Common myeloid progenitor, CD34-positive (primary cell): Measurements from ENCODE around the gene KRT80.

Experiments used
- CTCF ChIA-PET: fragments of 350-600 bp; sonication (Branson Sonifier 250); formaldehyde crosslinking; loops from one replicate; lab custom pipeline; 2021; ENCODE audit warnings: antibody characterized with exemption; lab: Charles Lee
- POLR2A ChIA-PET: fragments of 350-600 bp; sonication (Branson Sonifier 250); formaldehyde crosslinking; loops from one replicate; lab custom pipeline; 2021; ENCODE audit warnings: antibody characterized with exemption; lab: Charles Lee
- DNase-seq, 3 donors: peaks; one replicate each; pipeline versions ENCODE4 v3.0.0 to v3.0.0-alpha.2; 2013
- H3K27ac ChIP-seq, 2 experiments: 1 replicate in 1 of 2; 2 replicates in 1 of 2; pipeline ENCODE4 v1.7.0; 2013; ENCODE audit warnings: inconsistent platforms in 2 of 2, low read length in 2 of 2, mild to moderate bottlenecking in 2 of 2, low read depth in 1 of 2, moderate library complexity in 1 of 2; ENCODE audit not compliant: severe bottlenecking in 2 of 2, insufficient read depth in 1 of 2, poor library complexity in 1 of 2
- H3K27me3 ChIP-seq, 5 experiments: replicated peaks in 2 of 5; 1 replicate in 3 of 5; 2 replicates in 2 of 5; pipeline versions ENCODE4 v1.6.1 to v1.7.0; 2013; ENCODE audit warnings: low read length in 4 of 5, mild to moderate bottlenecking in 2 of 5, moderate library complexity in 2 of 5, inconsistent platforms in 1 of 5; ENCODE audit not compliant: insufficient read depth in 5 of 5, control insufficient read depth in 4 of 5
- H3K36me3 ChIP-seq, 4 experiments: 1 replicate in 2 of 4; 2 replicates in 2 of 4; pipeline versions ENCODE4 v1.6.1 to v1.7.0; 2013; ENCODE audit warnings: low read length in 3 of 4, control low read depth in 1 of 4, mild to moderate bottlenecking in 1 of 4; ENCODE audit not compliant: control insufficient read depth in 4 of 4, insufficient read depth in 4 of 4
- H3K4me1 ChIP-seq, 4 experiments: 1 replicate in 3 of 4; 2 replicates in 1 of 4; pipeline versions ENCODE4 v1.6.1 to v1.7.1; 2013; ENCODE audit warnings: low read length in 3 of 4, mild to moderate bottlenecking in 3 of 4, control low read depth in 1 of 4, inconsistent platforms in 1 of 4, moderate library complexity in 1 of 4; ENCODE audit not compliant: control insufficient read depth in 4 of 4, insufficient read depth in 4 of 4; ENCODE audit errors: control extremely low read depth in 1 of 4
- H3K4me3 ChIP-seq, 7 experiments: 1 replicate in 4 of 7; 2 replicates in 3 of 7; pipeline versions ENCODE4 v1.5.1 to v1.7.0; 2013; ENCODE audit warnings: mild to moderate bottlenecking in 7 of 7, low read length in 6 of 7, moderate library complexity in 6 of 7, inconsistent platforms in 2 of 7, low read depth in 2 of 7, control low read depth in 1 of 7; ENCODE audit not compliant: insufficient read depth in 4 of 7, control insufficient read depth in 1 of 7; ENCODE audit errors: extremely low read depth in 1 of 7
- H3K9me3 ChIP-seq, 5 experiments: 1 replicate in 4 of 5; 2 replicates in 1 of 5; pipeline versions ENCODE4 v1.6.1 to v1.7.1; 2013; ENCODE audit warnings: low read length in 4 of 5, mild to moderate bottlenecking in 2 of 5, inconsistent platforms in 1 of 5, low read depth in 1 of 5, moderate library complexity in 1 of 5; ENCODE audit not compliant: control insufficient read depth in 4 of 5, insufficient read depth in 2 of 5; ENCODE audit errors: control extremely low read depth in 1 of 5
- WGBS: methylation state at CpG from one replicate; pipeline ENCODE4 v1.1.5; 2013; ENCODE audit not compliant: insufficient coverage; 5-methylcytosine and 5-hydroxymethylcytosine counted together

KRT80 gene

GRCh38 chr12:52193991-52194390 is 2.2 kb upstream of the KRT80 start:
- H3K27ac ChIP-seq, result no peak overlapping the region
- H3K4me3 ChIP-seq, result peak overlapping the region in 1 of 7 experiments; percentile 7
- H3K36me3 ChIP-seq, result no peaks in the 10 kb centered on the region
- H3K27me3 ChIP-seq, result peaks cover 0 to 3% (median 0%) of the 10 kb centered on the region in 5 experiments
- peaks cover 4 to 52% (median 51%) of the 10 kb centered on the region in 4 experiments for H3K4me1 ChIP-seq
- 3% methylated on average over 5 of the region's 6 CpGs for WGBS
- DNase-seq, result peak in 2 of 3 donors; percentile 71
- ChIA-PET CTCF (interaction anchor here (0.9 to 1.4 kb wide), 5 partner anchors 8 to 44 kb away, joined by 3 read pairs; no protein-coding TSS in a partner anchor), POLR2A (no interaction called here)
- H3K9me3 ChIP-seq, result no peaks in the 10 kb centered on the region

DNA sequence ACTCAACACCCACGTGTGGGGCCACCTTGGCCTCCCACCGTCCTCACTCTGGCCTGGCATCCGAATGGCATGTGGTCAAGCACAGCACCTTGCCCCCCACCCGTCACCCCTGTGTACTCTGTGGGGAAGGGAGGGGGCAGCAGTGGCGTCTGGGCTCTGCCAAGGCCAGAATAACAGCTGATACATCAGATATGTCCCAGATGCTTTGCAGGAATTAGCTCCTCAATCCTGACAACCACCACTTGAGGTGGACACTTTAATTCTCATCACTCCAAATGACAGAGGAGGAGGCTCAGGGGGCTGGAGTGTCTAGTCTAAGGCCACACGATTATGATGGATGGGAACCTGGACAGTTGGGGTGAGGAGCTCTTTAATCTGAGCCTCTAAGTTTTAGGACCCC is 1.7 kb upstream of the KRT80 start:
- H3K4me1 ChIP-seq, result peaks cover 4 to 47% (median 46%) of the 10 kb centered on the region in 4 experiments
- H3K27ac ChIP-seq, result no peak overlapping the region

DNA sequence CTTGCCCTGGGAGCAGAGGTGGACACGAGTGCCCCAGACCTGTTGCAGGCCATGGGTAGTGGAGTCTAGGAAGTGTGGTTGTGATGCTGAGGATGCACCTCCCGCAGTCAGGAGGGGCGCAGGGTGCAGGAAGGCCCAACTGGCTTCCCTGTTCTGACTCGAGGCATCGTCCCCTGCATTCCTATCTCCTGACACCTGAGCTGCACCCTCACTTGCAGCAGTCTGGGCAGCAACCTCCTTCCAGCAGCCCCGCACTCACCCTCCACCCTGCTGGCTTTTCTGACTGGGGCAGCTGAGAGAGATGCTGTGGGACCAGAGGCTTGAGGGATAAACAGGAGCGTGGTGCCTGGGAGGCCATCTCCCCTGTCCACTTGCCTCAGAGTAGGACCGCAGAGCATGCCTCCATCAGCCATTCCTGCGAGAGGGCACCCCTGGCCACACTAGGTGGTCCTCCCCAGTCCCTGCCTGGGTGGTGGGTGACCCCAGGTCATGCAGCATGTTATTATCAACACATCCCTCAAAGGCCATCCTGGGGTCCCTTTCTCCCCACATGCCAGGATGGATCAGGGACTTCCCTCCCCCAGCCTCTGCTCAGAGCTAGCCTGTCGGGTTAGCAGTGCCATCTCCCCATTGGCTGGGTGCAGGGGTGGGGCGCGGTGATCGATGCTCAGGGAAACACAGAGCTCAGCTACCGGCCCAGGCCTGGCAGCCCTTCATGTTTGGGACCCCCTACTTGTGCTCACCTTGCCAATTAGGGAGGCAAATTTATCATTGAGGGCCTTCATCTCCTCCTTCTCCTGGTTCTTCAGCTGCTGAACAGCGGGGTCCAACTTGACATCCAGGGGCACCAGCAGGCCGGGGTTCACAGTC is 719 bp downstream of the KRT80 start:
- Histone ChIP-seq H3K27ac (no peak overlapping the region), H3K9me3 (no peaks in the 10 kb centered on the region), H3K4me1 (peaks cover 0 to 35% (median 30%) of the 10 kb centered on the region in 4 experiments), H3K27me3 (peaks cover 0 to 3% (median 0%) of the 10 kb centered on the region in 5 experiments), H3K4me3 (no peak overlapping the region), H3K36me3 (no peaks in the 10 kb centered on the region)
- WGBS, result 97% methylated on average over 12 of the region's 16 CpGs
- DNase-seq, result no peak
- ChIA-PET CTCF (interaction anchor here (0.7 to 2.3 kb wide), 9 partner anchors 9 to 69 kb away, joined by 3 to 7 read pairs (median 3); no protein-coding TSS in a partner anchor), POLR2A (no interaction called here)

More for the DNA sequence above, 1.7 kb upstream of the KRT80 start:
- POLR2A ChIA-PET, result no interaction called here
- H3K27me3 ChIP-seq, result peaks cover 0 to 3% (median 0%) of the 10 kb centered on the region in 5 experiments
- no peak for DNase-seq
- 58% methylated on average over 5 of the region's 6 CpGs for WGBS
- CTCF ChIA-PET, result interaction anchor here (0.9 to 1.5 kb wide), 6 partner anchors 8 to 53 kb away, joined by 3 read pairs; no protein-coding TSS in a partner anchor
- H3K9me3 ChIP-seq, result no peaks in the 10 kb centered on the region
- peak overlapping the region in 1 of 7 experiments; percentile 7 for H3K4me3 ChIP-seq
- H3K36me3 ChIP-seq, result no peaks in the 10 kb centered on the region

- no peaks in the 10 kb centered on the region for H3K9me3 ChIP-seq
- DNase-seq, result no peak
- peaks cover 0 to 35% (median 22%) of the 10 kb centered on the region in 4 experiments for H3K4me1 ChIP-seq
- H3K4me3 ChIP-seq, result no peak overlapping the region
- H3K27me3 ChIP-seq, result peaks cover 0 to 3% (median 0%) of the 10 kb centered on the region in 5 experiments
- ChIA-PET POLR2A (no interaction called here), CTCF (interaction anchor here (0.8 to 2.3 kb wide), 5 partner anchors 11 to 90 kb away, joined by 3 to 7 read pairs (median 3); no protein-coding TSS in a partner anchor)
- H3K36me3 ChIP-seq, result no peaks in the 10 kb centered on the region
- H3K27ac ChIP-seq, result no peak overlapping the region
- WGBS, result 79% methylated on average over 3 of the region's 3 CpGs
Measured at GRCh38 chr12:52189376-52190174, 2.2 kb downstream of the KRT80 start.

DNA sequence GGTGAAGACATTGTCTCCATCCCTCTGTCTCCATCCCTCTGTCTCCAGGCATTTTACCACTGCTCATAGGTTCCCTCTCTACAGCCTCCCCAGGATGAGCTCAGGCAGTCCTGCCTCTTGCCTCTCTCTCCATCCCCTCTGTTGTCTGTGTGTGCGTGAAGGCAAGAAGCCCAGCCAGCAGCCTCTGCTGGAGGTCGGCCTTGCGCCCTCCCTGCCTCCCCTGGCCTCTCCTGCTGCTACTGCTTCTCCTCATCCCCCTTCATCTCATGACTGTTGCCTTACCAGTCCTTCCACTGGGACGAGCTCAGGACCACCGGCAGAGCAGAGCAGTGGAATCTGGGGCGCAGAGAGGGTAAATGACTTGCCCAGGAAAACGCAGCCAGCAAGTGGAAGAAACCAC is 3.2 kb downstream of the KRT80 start:
- 96% methylated on average over 4 of the region's 7 CpGs for WGBS
- H3K27ac ChIP-seq, result no peak overlapping the region
- H3K27me3 ChIP-seq, result peaks cover 0 to 3% (median 0%) of the 10 kb centered on the region in 5 experiments
- no peaks in the 10 kb centered on the region for H3K9me3 ChIP-seq
- no peak for DNase-seq
- H3K4me3 ChIP-seq, result no peak overlapping the region
- ChIA-PET CTCF (interaction anchor here (1.1 to 2.3 kb wide), 3 partner anchors 26 to 91 kb away, joined by 3 to 7 read pairs (median 3); no protein-coding TSS in a partner anchor), POLR2A (no interaction called here)
- H3K36me3 ChIP-seq, result no peaks in the 10 kb centered on the region
- H3K4me1 ChIP-seq, result peaks cover 0 to 35% (median 16%) of the 10 kb centered on the region in 4 experiments

GRCh38 chr12:52187640-52188039 is 4.2 kb downstream of the KRT80 start:
- H3K36me3 ChIP-seq, result no peaks in the 10 kb centered on the region
- H3K27me3 ChIP-seq, result peaks cover 0 to 2% (median 0%) of the 10 kb centered on the region in 5 experiments
- 96% methylated on average over 3 of the region's 5 CpGs for WGBS
- CTCF ChIA-PET, result interaction anchor here (2.3 to 3.5 kb wide), 2 partner anchors 12 kb away, joined by 13 to 25 read pairs; no protein-coding TSS in a partner anchor
- H3K27ac ChIP-seq, result no peak overlapping the region
- no peak overlapping the region for H3K4me3 ChIP-seq
- peaks cover 0 to 25% (median 8%) of the 10 kb centered on the region in 4 experiments for H3K4me1 ChIP-seq
- no peaks in the 10 kb centered on the region for H3K9me3 ChIP-seq
- no peak for DNase-seq
- POLR2A ChIA-PET, result no interaction called here
